HG03565 (cell line): ENCODE data around the gene RNF150.

Experiments used
- ATAC-seq: cut with Tn5 transposase; IDR thresholded peaks from one replicate; pipeline ENCODE4 v1.9.1; 2021; ENCODE audit warnings: mild to moderate bottlenecking, moderate library complexity; ENCODE audit not compliant: unreplicated experiment

RNF150 gene

GRCh38 chr4:141132072-141132708 lies 1.1 kb downstream of the RNF150 start:
- peak; percentile 5 for ATAC-seq

- no peak for ATAC-seq
Observed at GRCh38 chr4:141131723-141132071, 1.6 kb downstream of the RNF150 start.

DNA sequence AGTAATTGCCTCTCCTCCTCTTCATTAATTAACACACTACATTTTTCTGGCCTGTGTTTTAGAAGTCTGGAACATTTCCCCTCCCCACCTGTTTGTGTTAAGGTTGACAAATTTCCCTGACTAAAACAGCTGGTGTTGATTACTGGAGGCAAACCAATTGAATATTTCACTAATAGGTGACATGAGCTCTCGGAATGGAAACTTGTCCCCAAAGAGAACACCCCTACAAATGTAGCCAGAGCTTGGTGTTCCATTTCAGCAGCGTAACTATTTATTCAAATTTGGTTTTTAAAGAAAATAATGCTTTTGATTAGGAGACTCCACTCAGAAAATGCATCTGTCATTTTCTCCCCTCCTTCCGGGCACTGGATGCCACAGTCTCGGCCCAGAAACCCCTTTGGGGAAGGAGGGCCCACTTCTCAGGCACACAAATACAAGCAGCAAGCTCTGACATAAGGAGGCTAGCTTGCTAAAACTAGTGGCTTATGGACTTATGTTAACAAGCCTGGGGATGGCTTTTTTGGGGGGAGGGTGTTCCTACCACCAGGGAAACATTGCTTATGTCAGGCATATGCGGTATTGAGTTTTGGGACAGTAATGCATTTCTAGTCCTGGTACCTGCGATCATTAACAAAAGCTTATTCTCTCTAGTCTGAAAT lies 2.2 kb downstream of the RNF150 start:
- no peak for ATAC-seq

DNA sequence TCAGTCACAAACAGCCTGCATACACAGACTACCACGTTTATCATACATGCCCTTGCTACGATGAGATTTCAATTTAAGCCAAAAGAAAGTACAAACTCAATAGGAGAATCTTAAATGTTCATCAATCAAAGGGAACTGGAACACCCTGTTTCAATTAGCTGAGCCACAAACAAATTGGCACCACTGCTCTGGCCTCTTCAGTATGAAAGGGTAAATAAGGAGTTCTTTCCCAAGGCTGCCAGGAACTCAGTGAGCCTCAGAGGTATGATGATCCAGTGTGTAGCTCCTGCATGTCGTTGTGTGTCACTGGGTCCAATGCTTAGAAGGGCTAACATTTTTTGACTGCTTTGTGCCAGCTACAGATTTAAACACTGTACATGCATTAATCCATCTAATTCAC lies 5.4 kb downstream of the RNF150 start:
- ATAC-seq = no peak

GRCh38 chr4:141126769-141127168 lies 6.5 kb downstream of the RNF150 start:
- ATAC-seq = no peak

GRCh38 chr4:141124224-141124623 lies 9.0 kb downstream of the RNF150 start:
- no peak for ATAC-seq

GRCh38 chr4:141121768-141122454 lies 11.4 kb downstream of the RNF150 start:
- no peak for ATAC-seq

DNA sequence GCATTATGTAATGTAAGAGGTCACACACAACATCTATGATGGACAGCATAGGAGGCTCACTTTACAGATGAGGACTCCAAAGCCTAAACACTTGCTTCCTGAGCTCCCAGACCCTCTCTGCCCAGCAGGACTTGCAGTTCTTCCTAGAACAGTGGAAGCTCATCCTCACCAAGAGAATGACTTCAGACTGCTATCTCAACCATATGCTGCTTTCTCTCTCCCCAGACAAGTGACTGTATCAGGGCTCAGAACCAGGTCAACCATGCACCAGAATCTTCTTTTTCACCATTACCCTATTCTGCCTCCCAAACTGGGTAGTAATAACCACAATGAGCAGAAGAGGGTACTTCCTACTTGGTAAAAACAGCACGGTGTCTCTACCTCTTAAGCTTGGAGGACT lies 12.2 kb downstream of the RNF150 start:
- ATAC-seq = no peak

GRCh38 chr4:141120036-141120593 lies 13.2 kb downstream of the RNF150 start:
- no peak for ATAC-seq

DNA sequence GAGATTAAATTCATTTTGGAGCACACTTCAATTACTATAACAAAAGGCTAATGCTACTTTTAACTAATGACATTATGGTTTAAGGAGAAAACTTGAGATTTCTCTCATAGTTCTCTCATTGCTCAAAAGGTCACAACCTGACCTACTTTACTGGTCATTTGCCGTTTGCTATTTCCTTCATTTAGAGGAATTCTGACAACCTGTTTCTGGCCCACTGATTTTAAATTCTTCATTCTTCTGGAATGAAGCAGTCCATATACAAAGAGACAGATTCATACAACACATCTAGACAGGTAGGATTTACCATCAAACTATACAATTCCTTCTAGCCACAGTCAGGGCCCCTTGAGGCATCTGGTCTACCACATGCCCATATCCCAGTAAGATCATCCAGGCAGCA lies 14.2 kb downstream of the RNF150 start:
- no peak for ATAC-seq

- no peak for ATAC-seq
Observed at GRCh38 chr4:141118381-141118780, 14.9 kb downstream of the RNF150 start.

DNA sequence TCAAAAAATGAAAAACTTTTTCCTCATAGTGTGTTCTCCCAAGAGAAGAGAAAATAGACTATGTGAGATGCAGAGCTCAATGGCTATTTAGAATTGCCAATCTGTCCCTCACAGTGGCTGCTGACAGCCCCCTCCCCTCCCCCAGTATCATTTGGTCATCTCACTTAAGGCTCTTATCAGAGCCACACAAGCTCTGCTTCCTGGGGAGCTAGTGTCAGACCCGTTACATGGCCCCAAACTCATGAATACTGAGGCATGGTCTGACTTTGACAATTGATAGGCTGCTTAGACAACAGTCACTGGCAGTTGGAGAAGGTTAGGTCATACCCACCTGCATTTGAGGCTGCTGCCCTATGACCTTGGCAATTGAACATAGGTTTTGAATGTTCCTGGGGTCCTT lies 15.3 kb downstream of the RNF150 start:
- ATAC-seq = no peak

GRCh38 chr4:141109983-141110382 lies 23.3 kb downstream of the RNF150 start:
- no peak for ATAC-seq

DNA sequence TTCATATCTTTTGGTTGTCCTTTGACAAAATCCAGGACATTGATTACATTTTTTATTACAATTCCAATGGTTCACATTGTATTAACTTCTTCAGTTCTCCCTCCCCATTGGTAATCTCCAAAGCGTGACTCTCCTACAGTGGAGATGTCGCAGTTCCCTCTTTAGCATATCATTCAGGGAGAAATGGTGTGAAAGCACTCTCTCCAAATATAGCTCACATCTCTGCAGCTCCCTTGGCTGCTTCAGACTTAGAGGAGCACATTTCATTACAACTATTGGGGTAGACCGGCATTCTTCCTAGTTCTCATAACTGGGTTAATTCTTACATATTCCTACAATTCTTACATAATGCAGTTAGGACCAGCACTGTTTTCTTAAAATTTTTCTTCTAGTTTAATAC lies 25.3 kb downstream of the RNF150 start:
- ATAC-seq = no peak

DNA sequence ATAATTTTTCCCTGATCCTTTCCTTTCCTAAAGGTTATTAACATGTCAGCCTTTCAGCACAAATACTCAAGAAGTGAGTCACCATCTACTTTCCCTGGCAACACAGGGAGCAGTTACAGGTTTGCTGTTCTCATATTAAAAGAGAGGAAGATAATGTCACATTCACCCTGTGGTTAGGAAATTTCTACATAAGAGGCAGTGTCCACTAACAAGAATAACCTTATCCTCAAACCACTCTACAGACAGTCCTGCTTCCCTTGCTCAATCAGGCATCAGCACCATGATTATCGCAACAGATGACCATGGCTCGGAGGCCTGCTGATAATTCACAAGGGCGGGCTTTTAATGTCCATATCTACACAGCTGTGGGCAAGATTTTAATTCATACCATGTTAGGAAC lies 30.9 kb downstream of the RNF150 start:
- no peak for ATAC-seq

GRCh38 chr4:141101511-141101910 lies 31.8 kb downstream of the RNF150 start:
- ATAC-seq = no peak

DNA sequence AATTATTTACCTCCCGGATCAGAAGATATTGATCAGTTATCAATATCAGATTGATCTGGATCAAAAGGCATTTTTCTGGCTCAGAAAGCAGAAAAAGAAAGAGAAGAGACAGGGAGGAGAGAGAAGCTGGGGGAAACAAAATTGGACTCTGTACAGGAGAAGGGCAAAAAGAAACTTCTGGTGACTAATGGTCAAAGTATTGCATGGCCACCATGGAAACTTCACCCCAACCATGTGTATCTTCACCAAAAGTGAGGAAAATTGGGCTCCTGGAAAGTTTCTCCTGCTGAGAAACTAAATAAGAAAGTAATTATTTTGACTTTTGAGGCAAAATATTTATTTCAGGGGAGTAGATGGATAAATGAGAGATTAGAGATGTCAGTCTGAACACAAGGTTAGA lies 33.9 kb downstream of the RNF150 start:
- no peak for ATAC-seq

DNA sequence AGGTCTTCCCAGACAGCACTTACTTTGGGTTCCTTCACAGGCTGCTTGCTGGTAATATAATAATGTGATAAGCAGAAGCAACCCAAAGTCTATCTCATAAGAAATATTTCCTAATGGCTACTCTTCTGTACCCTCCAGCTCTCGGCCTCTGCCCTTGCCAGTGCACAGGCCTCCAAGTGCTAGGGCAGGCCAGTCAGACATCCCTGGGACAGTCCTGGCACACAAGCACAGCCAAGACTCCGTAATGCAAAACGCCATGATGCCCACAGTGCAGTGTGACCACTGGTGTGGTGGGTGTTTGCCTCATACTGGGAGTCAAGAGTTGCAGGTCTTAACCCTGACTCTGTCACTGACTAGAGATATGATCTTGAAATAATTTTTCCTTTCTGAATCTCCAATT lies 35.1 kb downstream of the RNF150 start:
- ATAC-seq = no peak

DNA sequence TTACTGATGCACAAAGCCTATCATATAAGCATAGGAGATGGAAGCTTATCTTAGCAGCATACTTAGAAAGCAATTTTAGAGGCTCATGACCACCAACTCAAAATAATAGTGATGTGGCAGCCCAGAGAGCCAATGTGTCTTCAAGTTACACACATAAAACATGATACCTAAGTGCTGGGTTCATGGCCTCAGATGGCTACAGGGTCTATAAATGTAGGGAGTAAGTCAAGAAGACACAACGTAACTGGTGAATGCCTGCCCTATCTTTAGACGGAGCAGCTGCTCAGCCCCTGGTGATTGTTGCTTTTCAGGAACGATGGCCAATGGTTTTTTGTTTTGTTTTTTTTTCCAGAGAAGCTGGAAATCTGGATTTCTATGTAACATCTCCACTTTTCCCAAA lies 42.8 kb downstream of the RNF150 start:
- ATAC-seq = no peak

DNA sequence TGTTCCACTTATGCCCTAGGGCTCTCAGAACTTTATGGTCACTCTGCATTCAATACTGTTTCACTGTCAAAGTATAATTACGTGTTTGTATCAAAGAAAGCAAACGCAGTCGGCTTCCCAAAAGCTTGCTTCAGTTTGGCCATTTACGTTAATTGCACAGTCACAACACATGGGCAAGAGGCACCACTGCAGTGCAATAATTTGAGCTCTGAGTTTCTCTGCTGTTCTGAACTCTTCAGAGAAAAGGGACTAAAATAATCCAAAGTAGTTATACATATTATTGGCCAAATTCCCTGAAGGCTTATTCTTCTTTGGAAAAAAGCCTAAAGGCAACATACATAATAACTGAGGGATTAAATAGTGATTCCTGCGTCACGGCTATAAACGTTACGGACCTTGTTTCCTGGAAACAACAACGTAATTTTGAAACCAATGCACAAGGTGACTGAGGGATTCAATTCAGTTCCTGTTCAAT lies 51.3 kb downstream of the RNF150 start:
- ATAC-seq = no peak

DNA sequence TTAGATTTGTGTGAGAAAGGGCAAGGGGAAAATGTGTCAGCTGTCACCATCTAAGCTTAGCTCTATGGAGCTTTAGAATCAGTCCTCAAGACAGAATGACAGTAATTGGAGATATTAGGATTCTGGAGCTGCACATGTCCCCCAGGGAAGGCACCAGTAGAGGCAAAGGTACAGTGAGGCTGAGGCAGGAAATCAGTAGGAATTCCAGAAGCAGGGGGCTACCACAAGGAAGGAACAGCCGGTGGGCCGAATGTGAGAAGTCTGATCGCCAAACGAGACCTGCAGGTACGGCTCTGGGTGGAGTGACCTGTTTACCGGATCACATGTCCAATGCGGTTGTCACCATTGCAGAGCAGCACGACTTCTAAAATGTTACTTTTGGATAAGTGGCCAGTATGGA lies 52.6 kb downstream of the RNF150 start:
- ATAC-seq = no peak

DNA sequence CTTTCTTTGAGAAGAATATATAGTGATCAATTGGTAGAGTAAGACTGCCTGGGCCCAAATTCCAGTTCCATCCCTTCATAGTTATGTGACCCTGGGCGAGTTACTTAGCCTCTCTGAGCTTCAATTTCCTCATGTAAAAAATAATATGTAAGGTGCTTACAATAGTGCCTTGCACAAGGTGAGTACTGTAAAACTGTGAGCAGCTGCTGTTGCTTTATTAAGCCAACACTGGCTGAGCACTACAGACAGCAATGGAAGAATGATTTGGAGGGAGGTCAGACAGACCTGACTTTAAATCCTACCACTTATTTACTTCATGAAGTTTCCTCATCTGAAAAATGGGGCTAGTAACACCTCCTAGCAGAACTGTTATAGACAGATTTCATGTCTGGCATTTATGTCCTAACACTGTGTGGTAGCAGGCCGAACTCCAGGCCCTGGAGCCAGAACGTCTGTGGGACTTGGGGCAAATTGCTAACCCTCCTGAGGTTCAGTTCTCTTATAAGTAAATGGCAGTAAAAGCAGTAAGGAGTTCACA lies 53.8 kb downstream of the RNF150 start:
- ATAC-seq = no peak
